ENCODE measurements around the gene CSRP2. TPM values are rescaled to one million over a fixed set of nuclear protein-coding genes. Genes with fewer than 3 reads are reported as not detected.

Gene CSRP2
- total RNA-seq = 10 to 100 TPM in 1 of 6 donors, 1 to 10 TPM in 5; 3.1 to 12.6 (median 7.6) TPM
- 10 to 100 TPM in 1 of 2 donors, 1 to 10 TPM in 1; 6.5 to 20.0 TPM for polyA plus RNA-seq

- no peak for TF ChIP-seq CTCF (IDR thresholded peaks at IDR 0.05)
- H3K36me3 ChIP-seq = no peaks in the 10 kb centered on the region
- H3K27ac ChIP-seq = peak within 1 kb of the TSS; percentile 35 to 72 (median 56)
- FAIRE-seq = no peak
- ATAC-seq = peak; percentile 95 to 98 (median 98)
- H3K9me3 ChIP-seq = no peaks in the 10 kb centered on the region
- H3K4me3 ChIP-seq = peak within 1 kb of the TSS; percentile 34 to 66 (median 65)
- 1 to 3% methylated on average over 66 to 71 of the region's 71 CpGs for WGBS, 2 donors
- intact Hi-C loops (cut with DNase I) = no loop called here
- no peaks in the 10 kb centered on the region for H3K27me3 ChIP-seq
- H3K4me1 ChIP-seq = no peaks in the 10 kb centered on the region
- peak; percentile 84 to 97 (median 90) for DNase-seq
These were observed at the start of gene CSRP2 for GRCh38 chr12:76878899-76879709. CSRP2 (minus strand) TSS chr12:76879019; CDS start chr12:76866260, 12,759 bp downstream.

GRCh38 chr12:76927170-76927784, 48.5 kb upstream of the CSRP2 start:
- no peaks in the 10 kb centered on the region for H3K4me1 ChIP-seq
- no peak overlapping the region for H3K27ac ChIP-seq
- DNase-seq = no peak
- TF ChIP-seq CTCF (IDR thresholded peaks at IDR 0.05) = no peak
- no peak for FAIRE-seq
- intact Hi-C loops (cut with DNase I) = no loop called here
- no peaks in the 10 kb centered on the region for H3K36me3 ChIP-seq
- H3K4me3 ChIP-seq = no peak overlapping the region
- 57 to 65% methylated on average over 2 of the region's 2 CpGs for WGBS, 2 donors
- peaks cover 0 to 5% (median 0%) of the 10 kb centered on the region in 4 donors for H3K9me3 ChIP-seq
- peak in 1 of 4 donors; percentile 50 for ATAC-seq
- H3K27me3 ChIP-seq = no peaks in the 10 kb centered on the region

- WGBS, 2 donors = 79% methylated on average over 1 of the region's 1 CpG
- peaks cover 0 to 5% (median 0%) of the 10 kb centered on the region in 4 donors for H3K9me3 ChIP-seq
- H3K27ac ChIP-seq = no peak overlapping the region
- DNase-seq = no peak
- no peaks in the 10 kb centered on the region for H3K27me3 ChIP-seq
- H3K4me1 ChIP-seq = no peaks in the 10 kb centered on the region
- intact Hi-C loops (cut with DNase I) = no loop called here
- H3K36me3 ChIP-seq = no peaks in the 10 kb centered on the region
- no peak for FAIRE-seq
- ATAC-seq = no peak
- H3K4me3 ChIP-seq = no peak overlapping the region
- no peak for TF ChIP-seq CTCF (IDR thresholded peaks at IDR 0.05)
These were observed 46.3 kb upstream of the CSRP2 start for GRCh38 chr12:76925135-76925534.

- 55 to 69% methylated on average over 2 of the region's 2 CpGs for WGBS, 2 donors
- Histone ChIP-seq H3K4me1 (no peaks in the 10 kb centered on the region), H3K9me3 (peaks cover 0 to 5% (median 0%) of the 10 kb centered on the region in 4 donors), H3K4me3 (no peak overlapping the region), H3K27ac (no peak overlapping the region), H3K27me3 (no peaks in the 10 kb centered on the region), H3K36me3 (no peaks in the 10 kb centered on the region)
- TF ChIP-seq CTCF (IDR thresholded peaks at IDR 0.05) = no peak
- intact Hi-C loops (cut with DNase I) = no loop called here
- FAIRE-seq (no peak), ATAC-seq (no peak), DNase-seq (no peak)
These were observed 44.0 kb upstream of the CSRP2 start for GRCh38 chr12:76922866-76923265.

Data from pancreas (tissue), 10 donors.